Measurements from ENCODE around the gene IL6.
"Not testable (repeated sequence)": the region's sequence is repeated elsewhere in the genome, so short reads cannot be mapped to it uniquely, and the experiment has no call there.

IL6 gene

DNA sequence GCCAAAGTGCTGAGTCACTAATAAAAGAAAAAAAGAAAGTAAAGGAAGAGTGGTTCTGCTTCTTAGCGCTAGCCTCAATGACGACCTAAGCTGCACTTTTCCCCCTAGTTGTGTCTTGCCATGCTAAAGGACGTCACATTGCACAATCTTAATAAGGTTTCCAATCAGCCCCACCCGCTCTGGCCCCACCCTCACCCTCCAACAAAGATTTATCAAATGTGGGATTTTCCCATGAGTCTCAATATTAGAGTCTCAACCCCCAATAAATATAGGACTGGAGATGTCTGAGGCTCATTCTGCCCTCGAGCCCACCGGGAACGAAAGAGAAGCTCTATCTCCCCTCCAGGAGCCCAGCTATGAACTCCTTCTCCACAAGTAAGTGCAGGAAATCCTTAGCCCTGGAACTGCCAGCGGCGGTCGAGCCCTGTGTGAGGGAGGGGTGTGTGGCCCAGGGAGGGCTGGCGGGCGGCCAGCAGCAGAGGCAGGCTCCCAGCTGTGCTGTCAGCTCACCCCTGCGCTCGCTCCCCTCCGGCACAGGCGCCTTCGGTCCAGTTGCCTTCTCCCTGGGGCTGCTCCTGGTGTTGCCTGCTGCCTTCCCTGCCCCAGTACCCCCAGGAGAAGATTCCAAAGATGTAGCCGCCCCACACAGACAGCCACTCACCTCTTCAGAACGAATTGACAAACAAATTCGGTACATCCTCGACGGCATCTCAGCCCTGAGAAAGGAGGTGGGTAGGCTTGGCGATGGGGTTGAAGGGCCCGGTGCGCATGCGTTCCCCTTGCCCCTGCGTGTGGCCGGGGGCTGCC is at the start of gene IL6:
Gene IL6, plus strand, starts transcription at position 294 of the 807 bp plus-strand sequence. Its CDS starts 63 bp downstream, at position 357.
- DNase-seq = peak; percentile 47

DNA sequence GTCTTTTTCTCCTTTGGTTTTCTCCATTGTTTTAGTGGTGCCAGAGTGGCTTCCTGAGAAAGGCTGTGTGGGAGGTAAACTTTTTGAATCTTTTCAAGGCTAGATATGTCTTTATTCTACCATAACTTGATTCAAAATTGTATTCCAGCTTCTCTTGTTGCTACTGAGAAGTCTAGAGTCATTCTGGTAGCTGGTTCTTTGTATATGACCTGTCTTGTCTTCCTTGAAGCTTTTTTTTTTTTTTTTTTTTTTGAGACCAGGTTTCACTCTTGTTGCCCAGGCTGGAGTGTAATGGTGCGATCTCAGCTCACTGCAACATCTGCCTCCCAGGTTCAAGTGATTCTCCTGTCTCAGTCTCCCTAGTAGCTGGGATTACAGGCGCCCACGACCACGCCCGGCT is 49.7 kb upstream of the IL6 start:
- not testable (repeated sequence) for DNase-seq

DNA sequence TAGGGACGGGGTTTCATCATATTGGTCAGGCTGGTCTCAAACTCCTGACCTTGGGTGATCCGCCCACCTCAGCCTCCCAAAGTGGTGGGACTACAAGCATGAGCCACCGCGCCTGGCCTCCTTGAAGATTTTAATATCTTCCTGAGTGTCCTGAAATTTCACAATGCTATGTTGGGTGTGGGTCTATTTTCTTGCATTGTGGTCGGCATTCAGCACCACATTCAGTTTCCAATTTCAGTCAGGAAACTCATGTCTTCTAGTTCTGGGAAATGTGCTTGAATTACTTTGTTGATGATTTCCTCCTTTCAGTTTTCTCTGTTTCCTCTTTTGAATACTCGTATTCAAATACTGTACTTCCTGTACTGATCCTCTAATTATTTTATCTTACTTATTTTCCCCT is 49.3 kb upstream of the IL6 start:
- DNase-seq = no peak

DNA sequence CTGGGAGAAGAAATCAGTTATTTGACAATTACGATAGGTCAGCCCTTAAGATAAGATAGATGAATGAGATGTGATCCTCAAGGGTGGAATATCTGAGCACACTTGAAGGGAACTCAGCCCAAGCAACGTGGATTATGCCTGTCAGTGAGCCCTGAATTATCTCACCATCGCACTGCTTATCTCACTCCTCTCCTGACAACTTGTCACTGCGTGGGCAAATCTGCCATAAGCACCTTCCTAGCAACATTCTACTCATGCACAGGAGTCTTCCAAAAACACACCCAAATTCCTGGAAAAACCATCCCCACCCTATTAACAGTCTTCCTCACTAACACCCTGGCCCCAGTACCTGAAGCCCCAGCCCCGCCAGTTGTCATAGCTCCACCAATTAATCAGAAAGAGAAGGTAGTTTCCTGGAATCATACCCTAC is 46.5 kb upstream of the IL6 start:
- no peak for DNase-seq

DNA sequence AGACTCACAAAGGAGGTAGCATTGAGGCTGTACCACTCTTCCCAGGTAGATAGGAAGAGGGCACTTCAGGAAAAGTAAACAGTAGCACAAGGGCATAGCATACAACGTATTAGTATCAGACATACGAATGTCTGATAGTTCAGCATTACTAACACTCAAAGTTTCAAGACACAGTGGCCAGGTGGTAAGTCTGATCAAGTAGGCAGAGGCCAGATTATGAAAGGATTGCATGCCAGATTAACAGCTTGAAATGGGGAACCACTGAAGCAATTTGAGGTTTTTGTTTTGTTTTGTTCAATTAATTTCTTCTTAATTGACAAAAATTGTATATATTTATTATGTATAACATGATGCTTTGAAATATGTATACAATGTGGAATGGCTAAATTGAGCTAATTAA is 45.7 kb upstream of the IL6 start:
- DNase-seq = no peak

DNA sequence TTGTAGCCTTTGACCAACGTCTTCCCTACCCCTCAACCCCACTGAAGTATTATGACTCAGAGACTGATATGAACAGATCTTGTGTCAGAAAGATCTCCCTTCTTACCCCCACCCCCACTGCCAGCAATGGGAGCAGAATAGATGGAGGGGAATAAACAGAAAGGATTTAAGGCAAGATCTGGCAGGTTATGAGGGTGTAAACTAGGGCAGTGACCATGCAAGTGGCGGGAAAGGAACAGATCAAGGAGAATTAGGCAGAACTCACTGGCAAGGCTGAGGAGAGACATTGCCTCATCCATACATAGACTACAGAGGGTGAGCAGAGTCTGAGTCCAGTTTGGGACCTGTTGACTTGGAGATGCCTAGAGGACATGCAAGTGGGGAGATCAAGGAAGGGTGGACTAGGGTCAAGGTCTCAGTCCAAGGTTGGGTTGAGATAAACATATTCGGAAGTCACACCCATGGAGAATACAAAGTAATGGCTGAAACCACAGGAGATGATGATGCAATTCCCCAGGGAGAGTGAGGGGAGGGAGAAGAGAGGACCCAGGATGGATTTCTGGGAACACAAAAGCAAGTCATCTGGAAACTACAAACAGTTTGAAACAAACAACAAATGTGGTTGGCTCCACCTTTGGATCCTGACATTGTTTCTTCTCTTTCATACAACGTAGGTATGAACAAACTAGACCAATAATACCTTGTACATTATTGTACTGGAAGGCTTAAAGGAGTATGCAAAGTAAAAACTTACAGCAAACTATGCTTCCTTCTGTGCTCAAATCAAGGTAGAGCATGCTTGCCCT is 44.9 kb upstream of the IL6 start:
- no peak for DNase-seq

DNA sequence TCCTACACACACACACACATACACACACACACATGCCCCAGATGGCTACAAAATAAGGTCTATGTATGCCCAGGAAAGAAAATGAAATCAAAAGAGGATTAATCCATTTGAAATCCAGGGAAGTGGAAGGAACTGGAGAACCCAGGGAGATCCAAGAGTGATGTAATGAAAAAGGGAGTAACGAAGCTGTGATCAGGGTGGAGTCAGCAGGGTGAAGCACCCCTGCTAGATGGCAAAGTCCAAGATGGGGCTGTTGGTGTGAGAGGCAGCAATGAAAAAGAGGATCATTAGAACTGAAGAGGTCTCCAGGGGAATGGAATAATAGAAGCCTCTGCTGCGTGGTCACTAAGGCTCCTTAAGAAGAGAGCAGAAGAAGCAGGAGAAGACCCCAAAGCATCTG is 43.6 kb upstream of the IL6 start:
- DNase-seq = no peak

DNA sequence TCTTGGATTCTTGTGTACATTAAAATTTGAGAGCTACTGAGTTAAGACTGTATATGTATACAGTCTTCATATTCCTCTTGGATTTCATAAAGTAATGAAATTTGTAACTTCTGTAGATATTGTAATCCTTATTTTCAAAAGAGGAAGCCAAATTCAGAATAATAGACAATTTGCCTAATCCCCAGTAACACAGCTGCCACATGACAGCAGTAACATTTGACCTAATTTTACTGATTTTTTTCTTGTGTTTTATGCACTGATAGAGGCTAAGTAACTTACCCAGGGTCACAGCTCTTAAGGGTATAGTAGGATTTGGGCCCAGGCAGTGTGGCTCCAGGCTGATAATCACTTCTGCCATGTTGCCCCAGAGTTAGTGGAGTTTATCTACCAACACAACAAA is 40.4 kb upstream of the IL6 start:
- no peak for DNase-seq

DNA sequence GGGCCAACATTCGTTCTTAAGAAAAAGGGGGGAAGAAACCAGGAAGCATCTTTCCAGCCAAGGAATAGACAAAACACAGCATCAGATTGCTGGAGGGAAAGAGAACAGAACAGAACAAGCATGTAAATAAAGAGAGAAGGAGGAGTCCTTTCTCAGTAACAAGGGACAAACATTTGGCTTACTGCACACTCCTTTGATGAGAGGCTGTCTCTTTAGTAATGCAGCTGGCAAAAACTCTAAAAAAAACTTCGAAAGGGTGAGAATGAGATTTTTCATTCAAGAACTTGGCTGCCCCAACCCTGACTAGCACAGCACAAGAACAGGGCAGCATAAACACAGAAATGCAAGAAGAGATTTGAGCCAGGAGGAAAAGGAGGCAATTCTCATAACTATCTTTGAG is 38.9 kb upstream of the IL6 start:
- no peak for DNase-seq

DNA sequence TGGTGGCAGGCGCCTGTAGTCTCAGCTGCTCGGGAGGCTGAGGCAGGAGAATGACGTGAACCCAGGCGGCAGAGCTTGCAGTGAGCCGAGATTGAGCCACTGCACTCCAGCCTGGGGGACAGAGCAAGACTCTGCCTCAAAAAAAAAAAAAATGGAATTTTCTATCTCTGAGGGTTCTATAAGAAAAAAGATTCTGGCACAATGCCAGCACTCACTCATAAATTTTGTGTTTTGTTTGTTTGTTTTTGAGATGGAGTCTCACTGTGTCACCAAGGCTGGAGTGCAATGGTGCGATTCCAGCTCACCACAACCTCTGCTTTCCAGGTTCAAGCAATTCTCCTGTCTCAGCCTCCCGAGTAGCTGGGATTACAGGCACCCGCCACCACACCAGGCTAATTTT is 38.1 kb upstream of the IL6 start:
- not testable (repeated sequence) for DNase-seq

DNA sequence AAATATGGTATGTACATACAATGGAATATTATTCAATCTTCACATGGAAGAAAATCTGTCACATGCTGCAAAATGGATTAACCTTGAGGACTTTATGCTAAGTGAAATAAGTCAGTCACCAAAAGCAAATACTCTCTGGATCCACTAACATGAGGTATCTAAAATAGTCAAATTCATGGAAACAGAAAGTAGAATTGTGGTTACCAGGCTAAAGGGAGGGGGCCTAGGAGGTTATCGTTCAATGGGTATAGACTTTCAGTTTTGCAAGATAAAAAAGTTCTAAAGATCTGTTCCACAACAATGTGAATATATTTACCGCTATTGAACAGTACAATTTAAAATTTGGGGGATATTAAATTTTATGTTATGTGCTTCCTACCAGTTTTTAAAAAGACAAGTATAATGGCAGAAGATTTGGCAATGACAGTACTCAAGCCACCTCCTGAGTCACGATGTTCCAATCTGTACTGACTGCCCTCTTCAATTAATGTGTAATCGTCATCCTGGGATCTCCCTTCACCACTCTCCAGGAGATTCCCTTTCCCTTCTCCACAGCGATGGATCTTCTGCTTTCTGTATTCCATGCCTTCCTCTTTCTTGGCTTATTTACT is 32.3 kb upstream of the IL6 start:
- no peak for DNase-seq

DNA sequence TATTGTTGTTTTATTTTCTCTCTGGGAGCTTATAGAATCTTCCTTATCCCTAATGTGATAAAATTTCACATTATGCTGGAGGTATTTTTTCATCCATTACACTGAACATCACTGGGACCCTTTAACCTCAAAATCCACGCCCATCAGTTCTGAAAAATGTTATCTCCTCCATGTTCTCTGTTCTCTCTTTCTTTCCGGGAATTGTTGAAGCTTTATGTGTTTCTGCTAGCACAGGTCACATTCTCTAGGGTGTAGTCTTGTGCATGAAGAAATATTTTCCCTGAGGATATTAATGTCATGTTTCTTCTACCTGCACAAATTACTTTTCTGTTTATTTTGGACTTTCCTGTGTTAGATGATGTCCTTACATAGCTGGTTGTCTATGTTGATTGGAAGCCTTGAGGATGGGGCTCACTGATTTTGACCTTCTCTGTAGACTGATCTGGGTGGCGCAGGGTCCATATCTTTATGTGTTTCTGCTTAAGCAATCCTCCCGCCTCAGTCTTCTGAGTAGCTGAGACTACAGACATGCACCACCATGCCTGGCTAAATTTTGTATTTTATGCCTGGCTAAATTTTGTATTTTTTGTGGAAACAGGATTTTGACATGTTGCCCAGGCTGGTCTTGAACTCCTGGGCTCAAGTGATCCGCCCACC is 31.4 kb upstream of the IL6 start:
- no peak for DNase-seq

DNA sequence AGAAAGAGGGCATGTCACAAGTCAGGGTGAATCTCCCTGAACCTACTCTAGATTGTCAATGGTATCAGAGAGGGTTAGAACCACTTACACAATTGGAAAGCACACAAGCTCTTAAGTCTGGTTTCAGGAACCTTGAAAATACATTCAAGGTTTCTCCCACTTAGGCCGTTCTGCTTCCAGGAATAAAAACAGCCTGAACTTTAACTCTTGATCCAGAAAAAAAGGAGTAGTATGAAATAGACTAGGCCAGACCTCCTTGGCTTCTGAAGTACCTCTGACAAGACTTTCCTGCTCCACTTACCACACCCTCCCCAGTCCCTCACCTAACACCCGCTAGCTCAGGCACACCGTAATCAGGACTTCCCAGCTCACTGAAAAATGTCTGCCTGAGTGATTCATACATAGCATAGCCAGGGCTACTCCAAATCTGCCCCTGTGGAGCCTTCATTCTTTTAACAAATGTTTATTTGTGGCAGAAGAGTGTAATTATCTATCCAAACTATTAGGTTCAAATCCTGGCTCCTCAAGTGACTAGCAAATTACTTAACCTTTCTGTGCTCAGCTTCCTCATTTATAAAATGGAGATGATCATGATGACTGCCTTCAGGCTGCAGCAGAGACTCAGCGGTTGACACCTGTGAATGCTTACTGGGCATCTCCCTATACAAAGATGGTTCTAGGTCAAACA is 30.3 kb upstream of the IL6 start:
- DNase-seq = no peak

DNA sequence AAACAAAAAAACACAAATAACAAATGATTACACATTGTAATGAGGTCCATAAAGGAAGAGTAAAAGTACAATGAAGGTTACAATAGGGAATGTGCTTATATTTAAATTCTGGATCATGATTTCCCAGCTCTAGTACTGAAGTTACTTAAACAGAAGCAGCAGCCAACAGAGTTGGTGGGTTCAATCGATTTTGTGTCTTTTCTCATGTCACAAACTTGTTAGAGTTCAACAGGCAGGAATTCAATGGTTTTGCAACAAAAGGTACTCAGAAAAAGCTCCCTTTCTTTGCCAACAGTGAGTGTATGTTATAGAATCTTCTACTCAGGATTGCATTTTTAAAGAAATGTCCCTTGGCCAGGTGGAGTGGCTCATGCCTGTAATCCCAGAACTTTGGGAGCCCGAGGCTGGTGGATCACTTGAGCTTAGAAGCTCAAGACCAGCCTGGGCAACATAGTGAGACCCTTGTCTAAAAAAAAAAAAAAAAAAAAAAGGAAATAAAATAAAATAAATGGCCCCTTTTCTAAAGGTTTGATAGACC is 29.6 kb upstream of the IL6 start:
- DNase-seq = no peak

DNA sequence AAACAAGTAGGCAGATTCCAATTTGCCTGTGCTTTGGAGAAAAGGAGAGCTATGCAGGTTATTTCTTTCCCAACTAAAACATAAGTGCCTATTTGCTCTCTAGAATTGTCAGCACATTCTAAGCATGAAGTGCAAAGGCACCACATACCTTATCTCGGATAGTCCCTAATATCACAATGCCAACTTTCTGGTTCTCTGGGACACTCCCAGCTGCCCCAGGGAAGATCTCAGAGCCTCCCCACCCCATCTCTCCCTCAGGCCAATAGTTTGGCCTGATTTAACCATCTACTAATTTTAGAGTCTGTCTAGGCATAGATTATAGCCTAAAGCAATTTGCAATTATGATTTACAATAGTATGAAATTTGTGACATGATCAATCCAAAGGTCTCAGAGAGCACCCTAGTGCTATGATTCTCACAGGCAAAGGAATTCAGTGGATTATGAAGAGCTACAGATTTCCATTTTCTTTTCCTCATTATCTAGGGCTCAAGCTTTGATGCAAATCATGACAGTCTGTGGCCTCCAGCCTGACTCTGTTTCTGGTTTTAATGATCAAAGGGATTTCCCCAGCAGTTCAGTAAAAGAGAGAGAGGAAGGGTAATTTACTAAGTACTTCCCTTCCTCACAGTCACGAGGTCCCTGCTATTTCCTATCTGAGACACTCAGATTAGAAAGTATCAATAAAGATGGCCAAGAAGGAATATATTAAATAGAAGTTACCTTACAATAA is 29.0 kb upstream of the IL6 start:
- DNase-seq = no peak

DNA sequence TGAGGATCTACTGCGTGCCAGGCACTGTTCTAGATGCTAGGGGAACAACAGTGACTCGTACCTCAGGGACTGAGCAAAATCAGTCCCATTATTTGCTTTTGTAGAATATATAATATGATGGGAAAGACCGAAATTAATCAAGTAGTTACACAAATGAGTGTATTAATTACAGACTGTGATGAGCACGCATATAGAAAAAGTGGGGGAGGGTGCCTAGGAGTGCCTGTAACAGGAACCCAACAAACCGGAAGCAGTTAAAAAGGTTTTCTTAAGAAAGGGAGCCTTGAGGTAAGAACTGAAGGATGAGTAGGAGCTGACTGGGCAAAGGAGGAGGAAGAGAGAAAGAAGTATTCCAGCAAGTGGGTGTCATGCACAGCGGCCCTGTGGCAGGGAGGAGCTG is 28.2 kb upstream of the IL6 start:
- no peak for DNase-seq

DNA sequence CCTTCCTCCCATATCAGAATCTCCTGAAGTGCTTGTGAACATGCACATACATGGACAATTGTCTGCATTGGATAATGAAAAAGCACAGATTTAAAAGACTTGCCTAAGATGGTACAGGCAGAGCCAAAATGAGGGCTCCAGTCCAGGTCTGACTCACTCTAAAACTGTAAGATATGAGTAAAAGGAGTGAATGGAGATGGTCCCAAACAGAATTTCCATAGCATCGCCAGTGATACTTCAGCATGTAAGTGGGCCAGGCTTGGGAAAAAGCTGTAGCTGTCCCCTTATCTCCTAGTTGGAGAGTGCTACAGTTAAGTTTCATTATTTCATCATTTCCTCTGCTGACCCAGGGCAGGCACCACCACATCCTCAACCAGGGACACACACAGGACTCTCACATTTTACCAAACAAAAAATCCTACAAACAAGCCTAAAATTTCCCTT is 26.4 kb upstream of the IL6 start:
- DNase-seq = no peak

DNA sequence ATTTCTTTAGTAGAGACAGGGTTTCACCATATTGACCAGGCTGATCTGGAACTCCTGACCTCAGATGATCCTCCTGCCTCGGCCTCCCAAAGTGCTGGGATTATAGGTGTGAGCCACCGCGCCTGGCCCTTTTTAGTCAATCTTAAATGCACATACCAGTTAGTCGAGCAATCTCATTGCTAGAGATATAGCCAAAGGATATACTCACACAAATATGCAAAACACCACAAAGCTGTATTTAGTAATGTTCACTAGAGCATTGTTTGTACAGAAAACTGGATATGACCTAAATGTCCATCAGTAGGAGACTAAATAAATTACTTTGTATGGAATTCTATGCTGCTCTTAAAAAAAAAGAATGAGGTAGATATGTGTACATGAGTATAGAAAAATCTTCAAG is 24.5 kb upstream of the IL6 start:
- DNase-seq = no peak

DNA sequence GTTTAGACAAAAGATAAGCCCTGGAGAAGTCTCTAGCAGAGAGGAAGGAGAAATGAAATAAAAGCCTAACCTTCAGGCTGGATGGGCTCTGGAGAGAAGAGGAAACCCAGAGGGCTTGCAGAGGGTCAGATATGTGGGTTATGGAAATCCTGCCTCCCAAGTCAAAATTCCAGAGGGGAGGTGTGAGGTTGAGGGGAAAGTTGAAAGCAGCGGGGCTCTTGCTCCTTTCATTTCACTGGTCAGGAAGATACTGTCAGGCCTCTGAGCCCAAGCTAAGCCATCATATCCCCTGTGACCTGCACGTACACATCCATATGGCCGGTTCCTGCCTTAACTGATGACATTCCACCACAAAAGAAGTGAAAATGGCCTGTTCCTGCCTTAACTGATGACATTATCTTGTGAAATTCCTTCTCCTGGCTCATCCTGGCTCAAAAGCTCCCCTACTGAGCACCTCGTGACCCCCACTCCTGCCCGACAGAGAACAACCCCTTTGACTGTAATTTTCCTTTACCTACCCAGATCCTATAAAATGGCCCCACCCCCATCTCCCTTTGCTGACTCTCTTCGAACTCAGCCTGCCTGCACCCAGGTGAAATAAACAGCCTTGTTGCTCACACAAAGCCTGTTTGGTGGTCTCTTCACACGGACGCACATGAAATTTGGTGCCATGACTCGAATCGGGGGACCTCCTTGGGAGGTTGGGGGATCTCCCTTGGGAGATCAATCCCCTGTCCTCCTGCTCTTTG is 23.7 kb upstream of the IL6 start:
- not testable (repeated sequence) for DNase-seq

DNA sequence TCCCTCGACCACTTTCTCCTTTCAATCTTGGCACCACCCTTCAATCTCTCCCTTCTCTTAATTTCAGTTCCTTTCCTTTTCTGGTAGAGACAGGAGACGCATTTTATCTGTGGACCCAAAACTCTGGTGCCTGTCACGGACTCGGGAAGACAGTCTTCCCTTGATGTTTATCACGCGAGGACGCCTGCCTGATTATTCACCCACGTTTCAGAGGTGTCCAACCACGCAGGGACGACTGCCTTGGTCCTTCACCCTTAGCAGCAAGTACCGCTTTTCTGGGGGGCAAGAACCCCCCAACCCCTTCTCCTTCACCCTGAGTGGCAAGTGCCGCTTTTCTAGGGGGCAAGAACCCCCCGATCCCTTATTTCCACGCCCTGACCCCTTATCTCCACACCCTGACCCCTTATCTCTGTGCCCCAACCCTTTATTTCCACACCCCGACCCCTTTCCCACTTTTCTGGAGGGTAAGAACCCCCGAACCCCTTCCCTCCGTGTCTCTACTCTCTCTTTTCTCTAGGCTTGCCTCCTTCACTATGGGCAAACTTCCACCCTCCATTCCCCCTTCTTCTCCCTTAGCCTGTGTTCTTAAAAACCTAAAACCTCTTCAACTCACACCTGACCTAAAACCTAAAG is 22.9 kb upstream of the IL6 start:
- DNase-seq = not testable (repeated sequence)

Data from CD4-positive, alpha-beta T cell treated with Interleukin-6 for 4 hours (primary cell).